SK-N-SH (cell line): ENCODE results near the gene SNAP25. TPM values are rescaled to one million over a fixed set of nuclear protein-coding genes. Genes with fewer than 3 reads are reported as not detected.

Experiments
- CTCF ChIA-PET: fragments of 300-600, 350-600 bp; formaldehyde crosslinking; extraction: SDS; loops from one replicate; lab custom pipeline; 2021; lab: Yijun Ruan, JAX
- POLR2A ChIA-PET: fragments of 350-600 bp; sonication (Branson Sonifier 250); formaldehyde crosslinking; extraction: SDS; loops from one replicate; lab custom pipeline; 2020; ENCODE audit warnings: antibody characterized with exemption, inconsistent platforms; lab: Yijun Ruan, JAX
- DNase-seq: peaks from one replicate; pipeline ENCODE4 v3.0.0; 2012
- H2AFZ ChIP-seq: fragments of 200-600 bp; sonication (generic); 2 replicates; pipeline ENCODE4 v1.8.1; 2016; ENCODE audit warnings: antibody characterized with exemption, mild to moderate bottlenecking, low read depth
- H3F3A ChIP-seq: fragments of 200-600 bp; sonication (generic); replicated peaks from 2 replicates; pipeline ENCODE3; 2016; ENCODE audit warnings: antibody characterized with exemption, mild to moderate bottlenecking; ENCODE audit not compliant: insufficient read depth
- H3K27ac ChIP-seq, 2 experiments: fragments of 200-500 bp in 1 of 2; fragments of 200-600 bp in 1 of 2; sonication (Bioruptor generic) in 1 of 2; sonication (generic), shearing (Covaris generic) in 1 of 2; 2 replicates each; pipeline versions ENCODE4 v1.5.1 to v1.6.1; 2014 to 2016; ENCODE audit warnings: low read depth in 2 of 2, inconsistent platforms in 1 of 2, low read length in 1 of 2, mild to moderate bottlenecking in 1 of 2, mixed read lengths in 1 of 2
- H3K27me3 ChIP-seq: fragments of 200-600 bp; sonication (generic), shearing (Covaris generic); 2 replicates; pipeline ENCODE4 v1.6.1; 2016; ENCODE audit warnings: mixed run types; ENCODE audit not compliant: insufficient read depth
- H3K36me3 ChIP-seq, 2 experiments: fragments of 200-500 bp in 1 of 2; fragments of 200-600 bp in 1 of 2; sonication (Bioruptor generic) in 1 of 2; sonication (generic) in 1 of 2; replicated peaks in 1 of 2; 2 replicates each; pipeline versions ENCODE3 to v1.5.1; 2014 to 2016; ENCODE audit warnings: low read length in 1 of 2, mild to moderate bottlenecking in 1 of 2; ENCODE audit not compliant: insufficient read depth in 2 of 2, control insufficient read depth in 1 of 2
- H3K4me1 ChIP-seq, 2 experiments: fragments of 200-500 bp in 1 of 2; fragments of 200-600 bp in 1 of 2; sonication (Bioruptor generic) in 1 of 2; sonication (generic), shearing (Covaris generic) in 1 of 2; 2 replicates each; pipeline versions ENCODE4 v1.5.1 to v1.6.1; 2014 to 2016; ENCODE audit warnings: low read depth in 1 of 2, low read length in 1 of 2, mixed run types in 1 of 2; ENCODE audit not compliant: insufficient read depth in 2 of 2, control insufficient read depth in 1 of 2
- H3K4me2 ChIP-seq: fragments of 200-600 bp; sonication (generic), shearing (Covaris generic); 2 replicates; pipeline ENCODE4 v1.6.1; 2017; ENCODE audit warnings: mixed run types
- H3K4me3 ChIP-seq, 2 experiments: fragments of 200-500 bp in 1 of 2; fragments of 200-600 bp in 1 of 2; sonication (Bioruptor generic) in 1 of 2; sonication (generic), shearing (Covaris generic) in 1 of 2; 2 replicates each; pipeline versions ENCODE4 v1.5.1 to v1.8.1; 2014 to 2016; ENCODE audit warnings: low read depth in 2 of 2, inconsistent platforms in 1 of 2, low read length in 1 of 2, mild to moderate bottlenecking in 1 of 2, mixed read lengths in 1 of 2, moderate library complexity in 1 of 2
- H3K79me2 ChIP-seq: fragments of 200-600 bp; sonication (generic); 2 replicates; pipeline ENCODE4 v1.8.1; 2017; ENCODE audit warnings: mild to moderate bottlenecking; ENCODE audit not compliant: insufficient read depth
- H3K9ac ChIP-seq: fragments of 200-600 bp; sonication (generic); 2 replicates; pipeline ENCODE4 v1.6.1; 2017; ENCODE audit warnings: mixed run types
- H3K9me2 ChIP-seq: fragments of 200-600 bp; sonication (generic); 2 replicates; pipeline ENCODE4 v1.6.1; 2017; ENCODE audit warnings: mixed run types
- H3K9me3 ChIP-seq: fragments of 200-600 bp; sonication (generic); 2 replicates; pipeline ENCODE4 v1.6.1; 2017; ENCODE audit warnings: mixed run types, mild to moderate bottlenecking, moderate library complexity
- H4K20me1 ChIP-seq: fragments of 200-600 bp; sonication (generic); 2 replicates; pipeline ENCODE4 v1.6.1; 2017; ENCODE audit warnings: mild to moderate bottlenecking, mixed run types; ENCODE audit not compliant: insufficient read depth
- JUND ChIP-seq: IDR thresholded peaks from 2 replicates; pipeline ENCODE4 v1.4.0; 2012
- NFIC ChIP-seq: IDR thresholded peaks from 2 replicates; pipeline ENCODE4 v1.4.0; 2012; ENCODE audit warnings: borderline replicate concordance
- POLR2AphosphoS5 ChIP-seq: IDR thresholded peaks from 2 replicates; pipeline ENCODE4 v1.6.1; 2012; ENCODE audit warnings: low read depth, low read length
- RCOR1 ChIP-seq: fragments of 150-350 bp; IDR thresholded peaks from 2 replicates; pipeline ENCODE4 v1.6.1; 2017; ENCODE audit warnings: antibody characterized with exemption, low read length
- WGBS: methylation state at CpG from one replicate; pipeline ENCODE4 v1.1.6; 2017; ENCODE audit warnings: low lambda C conversion rate; 5-methylcytosine and 5-hydroxymethylcytosine counted together
- polyA plus RNA-seq, 3 experiments: library from polyadenylated mRNA; depleted of rRNA; stranded (reverse); fragments of >200 nt; gene quantifications; 2 replicates each; pipeline ENCODE4 v1.2.3, GENCODE V29; 2012
- TF ChIP-seq, protein P1 (sequence below): IDR thresholded peaks from 2 replicates; pipeline ENCODE4 v1.4.0; 2012; ENCODE audit warnings: low read depth, borderline replicate concordance
- TF ChIP-seq, protein P2 (sequence below): IDR thresholded peaks from 2 replicates; pipeline ENCODE4 v1.6.1; 2012; ENCODE audit warnings: mild to moderate bottlenecking, low read depth, low read length, moderate library complexity
- TF ChIP-seq, protein P3 (sequence below): fragments of 150-350 bp; IDR thresholded peaks from 2 replicates; pipeline ENCODE4 v1.6.1; 2017; ENCODE audit warnings: antibody characterized with exemption, low read length, low read depth, borderline replicate concordance

The SNAP25 gene
- polyA plus RNA-seq, 1 of the 3 experiments (the other 2 are of a cell fraction), result 42.4 TPM

DNA sequence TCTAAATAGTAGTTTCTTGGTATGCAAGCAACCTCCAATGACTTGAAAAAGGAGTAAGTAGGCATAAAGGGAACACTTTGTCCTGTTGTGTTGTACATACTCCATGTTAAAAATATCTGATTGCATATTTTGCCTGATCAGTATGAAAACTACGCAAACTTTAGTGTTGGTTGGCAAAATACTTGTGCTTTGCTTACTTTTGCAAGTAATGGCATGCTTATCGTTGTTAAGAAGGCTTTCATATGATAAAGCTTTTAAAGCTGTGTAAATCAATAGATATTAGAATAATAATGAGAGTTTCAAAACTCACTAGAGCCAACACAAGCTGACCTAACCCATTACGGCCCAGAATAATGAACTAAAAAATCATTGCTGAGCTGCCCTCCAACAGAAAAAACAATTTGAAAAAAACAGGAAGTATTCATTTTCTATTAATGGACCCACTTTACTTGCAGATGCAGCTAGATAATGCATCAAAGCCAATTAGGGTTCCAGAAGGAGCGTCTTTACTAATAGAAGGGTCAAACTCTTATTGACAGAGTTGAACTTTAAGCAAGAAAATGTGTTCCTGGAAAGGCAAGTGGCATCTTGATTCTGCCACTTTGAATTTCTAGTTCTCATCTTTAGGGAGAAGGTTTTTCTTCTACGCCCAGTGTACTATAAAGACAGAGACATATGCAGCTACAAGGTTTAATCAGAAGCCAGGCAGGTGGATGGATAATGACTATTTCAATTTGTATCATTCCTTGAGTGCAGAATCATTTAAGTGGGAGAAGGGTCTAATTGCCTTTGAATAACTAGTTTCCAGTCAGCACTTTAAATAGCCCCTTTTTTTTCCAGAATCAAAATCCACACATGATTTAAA, 82.2 kb downstream of the SNAP25 start:
- Histone ChIP-seq H3K4me1 (peaks cover 9 to 16% of the 10 kb centered on the region in 2 experiments; a peak in 3 of 4 replicates), H3K27ac (no peak overlapping the region), H3K4me2 (no peak overlapping the region), H3K9me3 (no peaks in the 10 kb centered on the region), H3K9me2 (no peaks in the 10 kb centered on the region), H2AFZ (no peak overlapping the region), H3F3A (peaks cover 6% of the 10 kb centered on the region), H3K36me3 (peaks cover 0 to 12% of the 10 kb centered on the region in 2 experiments), H3K79me2 (no peaks in the 10 kb centered on the region), H3K9ac (no peak overlapping the region), H3K27me3 (no peaks in the 10 kb centered on the region), H4K20me1 (no peaks in the 10 kb centered on the region), H3K4me3 (no peak overlapping the region)
- WGBS, result 83% methylated on average over 5 of the region's 5 CpGs
- ChIA-PET POLR2A (no interaction called here), CTCF (interaction anchor here (0.6 kb wide), 1 partner anchor 683 kb away, joined by 4 read pairs; no protein-coding TSS in a partner anchor)
- no peak for DNase-seq
- TF ChIP-seq RCOR1, result no peak
- TF ChIP-seq NFIC, result no peak
- TF ChIP-seq POLR2AphosphoS5, result no peak
- no peak for TF ChIP-seq JUND
- TF ChIP-seq, protein P1, sequence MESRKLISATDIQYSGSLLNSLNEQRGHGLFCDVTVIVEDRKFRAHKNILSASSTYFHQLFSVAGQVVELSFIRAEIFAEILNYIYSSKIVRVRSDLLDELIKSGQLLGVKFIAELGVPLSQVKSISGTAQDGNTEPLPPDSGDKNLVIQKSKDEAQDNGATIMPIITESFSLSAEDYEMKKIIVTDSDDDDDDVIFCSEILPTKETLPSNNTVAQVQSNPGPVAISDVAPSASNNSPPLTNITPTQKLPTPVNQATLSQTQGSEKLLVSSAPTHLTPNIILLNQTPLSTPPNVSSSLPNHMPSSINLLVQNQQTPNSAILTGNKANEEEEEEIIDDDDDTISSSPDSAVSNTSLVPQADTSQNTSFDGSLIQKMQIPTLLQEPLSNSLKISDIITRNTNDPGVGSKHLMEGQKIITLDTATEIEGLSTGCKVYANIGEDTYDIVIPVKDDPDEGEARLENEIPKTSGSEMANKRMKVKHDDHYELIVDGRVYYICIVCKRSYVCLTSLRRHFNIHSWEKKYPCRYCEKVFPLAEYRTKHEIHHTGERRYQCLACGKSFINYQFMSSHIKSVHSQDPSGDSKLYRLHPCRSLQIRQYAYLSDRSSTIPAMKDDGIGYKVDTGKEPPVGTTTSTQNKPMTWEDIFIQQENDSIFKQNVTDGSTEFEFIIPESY, result no peak
- TF ChIP-seq, protein P2, sequence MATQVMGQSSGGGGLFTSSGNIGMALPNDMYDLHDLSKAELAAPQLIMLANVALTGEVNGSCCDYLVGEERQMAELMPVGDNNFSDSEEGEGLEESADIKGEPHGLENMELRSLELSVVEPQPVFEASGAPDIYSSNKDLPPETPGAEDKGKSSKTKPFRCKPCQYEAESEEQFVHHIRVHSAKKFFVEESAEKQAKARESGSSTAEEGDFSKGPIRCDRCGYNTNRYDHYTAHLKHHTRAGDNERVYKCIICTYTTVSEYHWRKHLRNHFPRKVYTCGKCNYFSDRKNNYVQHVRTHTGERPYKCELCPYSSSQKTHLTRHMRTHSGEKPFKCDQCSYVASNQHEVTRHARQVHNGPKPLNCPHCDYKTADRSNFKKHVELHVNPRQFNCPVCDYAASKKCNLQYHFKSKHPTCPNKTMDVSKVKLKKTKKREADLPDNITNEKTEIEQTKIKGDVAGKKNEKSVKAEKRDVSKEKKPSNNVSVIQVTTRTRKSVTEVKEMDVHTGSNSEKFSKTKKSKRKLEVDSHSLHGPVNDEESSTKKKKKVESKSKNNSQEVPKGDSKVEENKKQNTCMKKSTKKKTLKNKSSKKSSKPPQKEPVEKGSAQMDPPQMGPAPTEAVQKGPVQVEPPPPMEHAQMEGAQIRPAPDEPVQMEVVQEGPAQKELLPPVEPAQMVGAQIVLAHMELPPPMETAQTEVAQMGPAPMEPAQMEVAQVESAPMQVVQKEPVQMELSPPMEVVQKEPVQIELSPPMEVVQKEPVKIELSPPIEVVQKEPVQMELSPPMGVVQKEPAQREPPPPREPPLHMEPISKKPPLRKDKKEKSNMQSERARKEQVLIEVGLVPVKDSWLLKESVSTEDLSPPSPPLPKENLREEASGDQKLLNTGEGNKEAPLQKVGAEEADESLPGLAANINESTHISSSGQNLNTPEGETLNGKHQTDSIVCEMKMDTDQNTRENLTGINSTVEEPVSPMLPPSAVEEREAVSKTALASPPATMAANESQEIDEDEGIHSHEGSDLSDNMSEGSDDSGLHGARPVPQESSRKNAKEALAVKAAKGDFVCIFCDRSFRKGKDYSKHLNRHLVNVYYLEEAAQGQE, result no peak

DNA sequence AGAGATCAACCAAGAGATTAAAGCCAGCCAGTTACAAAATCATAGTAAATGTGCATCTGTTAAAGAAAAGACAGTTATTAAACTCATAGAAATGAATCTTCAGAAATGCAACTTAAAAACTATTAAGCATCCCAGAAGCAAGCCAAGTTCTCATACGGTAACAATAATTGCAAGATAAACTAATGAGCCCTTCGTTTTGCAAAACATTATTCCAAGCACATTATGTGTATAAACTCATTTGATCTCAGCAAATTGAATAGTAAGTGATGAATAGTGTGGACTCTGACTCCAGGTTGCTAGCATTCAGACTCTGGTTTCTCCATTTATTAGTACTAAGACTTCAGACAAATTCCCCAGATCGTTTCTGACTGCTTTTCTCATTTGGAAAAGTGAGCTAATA, 85.2 kb downstream of the SNAP25 start:
- Histone ChIP-seq H3K4me3 (no peak overlapping the region), H3K4me1 (peaks cover 18 to 24% of the 10 kb centered on the region in 2 experiments), H3K9me2 (no peaks in the 10 kb centered on the region), H3K9ac (no peak overlapping the region), H3K36me3 (peaks cover 0 to 12% of the 10 kb centered on the region in 2 experiments), H3K9me3 (no peaks in the 10 kb centered on the region), H3K27ac (peak overlapping the region in 1 of 2 experiments; percentile 72; a peak in 2 of 4 replicates), H4K20me1 (no peaks in the 10 kb centered on the region), H2AFZ (no peak overlapping the region), H3F3A (peaks cover 33% of the 10 kb centered on the region), H3K4me2 (no peak overlapping the region), H3K79me2 (no peaks in the 10 kb centered on the region), H3K27me3 (no peaks in the 10 kb centered on the region)
- POLR2A ChIA-PET, result no interaction called here
- DNase-seq, result no peak
- TF ChIP-seq, protein P3, sequence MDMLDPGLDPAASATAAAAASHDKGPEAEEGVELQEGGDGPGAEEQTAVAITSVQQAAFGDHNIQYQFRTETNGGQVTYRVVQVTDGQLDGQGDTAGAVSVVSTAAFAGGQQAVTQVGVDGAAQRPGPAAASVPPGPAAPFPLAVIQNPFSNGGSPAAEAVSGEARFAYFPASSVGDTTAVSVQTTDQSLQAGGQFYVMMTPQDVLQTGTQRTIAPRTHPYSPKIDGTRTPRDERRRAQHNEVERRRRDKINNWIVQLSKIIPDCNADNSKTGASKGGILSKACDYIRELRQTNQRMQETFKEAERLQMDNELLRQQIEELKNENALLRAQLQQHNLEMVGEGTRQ, result no peak
- TF ChIP-seq, protein P1, result no peak
- WGBS, result 40% methylated on average over 3 of the region's 3 CpGs
- CTCF ChIA-PET, result interaction anchor here (1.0 kb wide), 1 partner anchor 326 kb away, joined by 4 read pairs; no protein-coding TSS in a partner anchor
